ENCODE data around the gene USP22.

The USP22 gene

GRCh38 chr17:21017256-21017655, 25.6 kb downstream of the USP22 start:
- TF ChIP-seq TAF1 (IDR thresholded peaks at IDR 0.05; ENCODE audit: borderline replicate concordance, low read depth, low read length), result no peak
- no peak for TF ChIP-seq POLR2A (IDR thresholded peaks at IDR 0.05; ENCODE audit: low read depth, low read length)
- peak; percentile 17; the same call in 1 of the 2 replicates for TF ChIP-seq POLR2AphosphoS5 (IDR thresholded peaks at IDR 0.05; ENCODE audit: low read depth, low read length)
- FAIRE-seq (no peak), DNase-seq (ENCODE audit: insufficient read length) (no peak)

DNA sequence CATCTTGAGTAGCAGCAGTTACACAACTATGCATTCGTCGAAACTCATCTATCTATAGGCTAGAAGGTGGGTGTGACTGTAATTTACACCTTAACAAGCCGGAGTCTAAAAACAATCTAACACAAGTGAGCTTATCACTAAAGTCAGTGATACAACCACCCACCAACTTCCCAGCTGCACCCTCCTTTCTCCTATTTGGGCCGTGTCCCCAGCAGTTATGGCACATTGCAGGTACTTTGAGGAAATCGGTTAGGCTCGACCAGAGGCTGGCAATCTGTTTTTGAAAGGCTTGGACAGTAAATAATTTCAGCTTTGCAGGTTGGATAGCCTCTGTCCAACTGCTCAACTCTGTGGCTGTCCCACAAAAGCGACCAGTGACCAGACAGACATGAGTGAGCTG, 26.0 kb downstream of the USP22 start:
- FAIRE-seq (no peak), DNase-seq (ENCODE audit: insufficient read length) (no peak)

DNA sequence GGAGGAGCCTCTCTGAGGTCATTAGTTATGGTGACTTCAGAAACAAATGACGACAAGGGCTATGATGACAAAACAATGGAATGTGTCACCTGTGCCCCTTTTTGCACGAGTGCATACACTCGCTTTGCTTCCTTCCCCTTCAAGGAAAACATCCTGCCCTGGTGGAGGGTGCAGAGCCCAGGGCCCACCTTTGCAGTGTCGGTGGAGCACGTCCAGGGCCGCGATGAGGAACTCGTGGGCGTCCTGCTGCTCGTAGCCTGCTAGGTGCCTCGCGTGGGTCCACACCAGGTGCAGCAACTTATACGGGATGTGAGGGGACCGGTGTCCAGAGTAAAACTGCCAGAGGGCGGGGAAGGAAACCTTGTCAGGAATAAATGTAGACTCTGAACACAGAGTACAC, 27.2 kb downstream of the USP22 start:
- no peak for DNase-seq (ENCODE audit: insufficient read length)
- peak; percentile 8; the same call in 1 of the 2 replicates for TF ChIP-seq POLR2A (IDR thresholded peaks at IDR 0.05; ENCODE audit: low read depth, low read length)
- no peak for TF ChIP-seq TAF1 (IDR thresholded peaks at IDR 0.05; ENCODE audit: borderline replicate concordance, low read depth, low read length)
- no peak for FAIRE-seq

More for the DNA sequence above, 26.0 kb downstream of the USP22 start:
- TF ChIP-seq POLR2AphosphoS5 (IDR thresholded peaks at IDR 0.05; ENCODE audit: low read depth, low read length) (no peak), TAF1 (IDR thresholded peaks at IDR 0.05; ENCODE audit: borderline replicate concordance, low read depth, low read length) (no peak), POLR2A (IDR thresholded peaks at IDR 0.05; ENCODE audit: low read depth, low read length) (no peak)

- TF ChIP-seq POLR2AphosphoS5 (IDR thresholded peaks at IDR 0.05; ENCODE audit: low read depth, low read length), result no peak
- TF ChIP-seq TAF1 (IDR thresholded peaks at IDR 0.05; ENCODE audit: borderline replicate concordance, low read depth, low read length), result no peak
- TF ChIP-seq POLR2A (IDR thresholded peaks at IDR 0.05; ENCODE audit: low read depth, low read length), result no peak
- DNase-seq (ENCODE audit: insufficient read length) (no peak), FAIRE-seq (no peak)
These were observed 28.3 kb downstream of the USP22 start for GRCh38 chr17:21014498-21014897.

GRCh38 chr17:21013983-21014382, 28.8 kb downstream of the USP22 start:
- DNase-seq (ENCODE audit: insufficient read length), result no peak
- TF ChIP-seq POLR2A (IDR thresholded peaks at IDR 0.05; ENCODE audit: low read depth, low read length) (no peak), POLR2AphosphoS5 (IDR thresholded peaks at IDR 0.05; ENCODE audit: low read depth, low read length) (no peak), TAF1 (IDR thresholded peaks at IDR 0.05; ENCODE audit: borderline replicate concordance, low read depth, low read length) (no peak)
- no peak for FAIRE-seq

GRCh38 chr17:21012736-21013135, 30.1 kb downstream of the USP22 start:
- no peak for FAIRE-seq
- TF ChIP-seq POLR2AphosphoS5 (IDR thresholded peaks at IDR 0.05; ENCODE audit: low read depth, low read length) (no peak), TAF1 (IDR thresholded peaks at IDR 0.05; ENCODE audit: borderline replicate concordance, low read depth, low read length) (no peak), POLR2A (IDR thresholded peaks at IDR 0.05; ENCODE audit: low read depth, low read length) (no peak)
- no peak for DNase-seq (ENCODE audit: insufficient read length)

GRCh38 chr17:21010705-21011596, 31.9 kb downstream of the USP22 start:
- FAIRE-seq, result no peak
- DNase-seq (ENCODE audit: insufficient read length), result no peak
- no peak; the same call in 1 of the 2 replicates for TF ChIP-seq POLR2A (IDR thresholded peaks at IDR 0.05; ENCODE audit: low read depth, low read length)
- TF ChIP-seq POLR2AphosphoS5 (IDR thresholded peaks at IDR 0.05; ENCODE audit: low read depth, low read length), result no peak
- no peak for TF ChIP-seq TAF1 (IDR thresholded peaks at IDR 0.05; ENCODE audit: borderline replicate concordance, low read depth, low read length)

GRCh38 chr17:21008992-21009671, 33.7 kb downstream of the USP22 start:
- FAIRE-seq (no peak), DNase-seq (ENCODE audit: insufficient read length) (no peak)
- no peak for TF ChIP-seq POLR2AphosphoS5 (IDR thresholded peaks at IDR 0.05; ENCODE audit: low read depth, low read length)

DNA sequence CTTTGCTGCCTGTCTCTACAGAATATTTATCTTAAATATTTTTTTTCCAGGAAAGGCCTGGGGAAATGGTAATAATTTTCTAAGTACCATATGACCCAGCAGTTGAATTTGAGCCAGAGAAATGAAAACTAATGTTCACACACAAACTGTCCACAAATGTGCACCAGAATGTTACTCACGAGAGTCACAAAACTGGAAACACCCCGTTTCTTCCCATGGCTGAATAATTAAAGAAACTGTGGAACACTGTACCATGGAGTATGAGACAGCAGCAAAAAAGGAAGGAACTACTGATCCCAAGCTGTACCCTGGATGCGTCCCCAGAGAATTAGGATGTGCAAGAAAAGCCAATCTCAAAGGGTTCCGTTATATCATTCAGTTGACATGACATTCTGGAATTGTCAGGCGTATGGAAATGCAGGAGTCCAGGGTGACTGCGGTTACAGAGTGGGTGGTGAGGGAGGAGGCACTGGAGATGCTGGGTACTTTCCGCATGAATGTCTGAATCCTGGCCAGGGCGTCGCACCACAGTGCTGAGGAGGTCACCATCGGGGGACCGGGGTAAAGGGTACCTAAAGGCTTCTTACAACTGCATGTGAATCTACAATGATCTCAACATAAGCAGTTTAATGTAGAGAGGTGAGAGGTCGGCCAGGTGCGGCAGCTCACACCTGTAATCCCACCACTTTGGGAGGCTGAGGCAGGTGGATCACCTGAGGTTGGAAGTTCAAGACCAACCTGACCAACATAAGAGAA, 34.5 kb downstream of the USP22 start:
- no peak for TF ChIP-seq POLR2A (IDR thresholded peaks at IDR 0.05; ENCODE audit: low read depth, low read length)
- TF ChIP-seq POLR2AphosphoS5 (IDR thresholded peaks at IDR 0.05; ENCODE audit: low read depth, low read length), result no peak; the same call in 1 of the 2 replicates
- TF ChIP-seq TAF1 (IDR thresholded peaks at IDR 0.05; ENCODE audit: borderline replicate concordance, low read depth, low read length), result no peak
- DNase-seq (ENCODE audit: insufficient read length) (no peak), FAIRE-seq (no peak)

DNA sequence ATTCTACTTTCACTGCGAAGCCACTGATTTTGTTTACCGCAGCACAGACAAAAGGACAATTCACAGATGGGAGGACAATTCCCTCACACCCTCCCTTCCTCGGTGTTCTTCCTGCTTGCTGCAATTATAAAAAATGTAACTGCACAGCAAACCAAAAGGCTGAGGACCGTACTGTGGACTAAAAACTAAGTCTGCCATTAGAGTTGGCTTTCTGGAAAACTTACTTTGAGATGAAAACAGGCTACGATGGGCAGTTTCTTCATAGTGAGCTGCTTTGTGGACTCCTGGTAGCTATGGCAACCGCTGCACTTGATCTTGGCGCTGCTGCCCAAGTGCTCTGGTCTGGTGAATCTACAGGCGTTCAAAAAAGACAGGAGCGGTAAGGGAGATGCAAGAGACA, 35.2 kb downstream of the USP22 start:
- FAIRE-seq (no peak), DNase-seq (ENCODE audit: insufficient read length) (no peak)
- no peak for TF ChIP-seq TAF1 (IDR thresholded peaks at IDR 0.05; ENCODE audit: borderline replicate concordance, low read depth, low read length)
- TF ChIP-seq POLR2AphosphoS5 (IDR thresholded peaks at IDR 0.05; ENCODE audit: low read depth, low read length), result no peak
- no peak for TF ChIP-seq POLR2A (IDR thresholded peaks at IDR 0.05; ENCODE audit: low read depth, low read length)

DNA sequence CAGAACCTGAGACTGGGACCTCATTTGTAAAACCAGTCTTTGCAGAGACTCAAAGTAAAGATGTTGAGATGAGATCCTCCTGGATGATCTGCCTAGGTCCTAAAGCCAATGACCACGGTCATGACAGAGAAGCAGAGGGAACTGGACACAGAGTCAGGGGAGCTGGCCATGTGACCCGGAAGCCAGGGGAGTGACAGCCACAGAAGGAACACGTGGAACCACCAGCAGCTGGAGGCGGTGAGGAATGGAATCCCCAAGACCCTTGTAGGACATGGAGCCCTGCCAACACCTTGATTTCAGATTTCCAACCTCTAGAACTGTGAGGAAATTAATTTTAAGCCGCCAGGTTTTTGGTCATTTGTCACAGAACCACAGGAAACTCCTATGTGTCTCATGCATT, 37.0 kb downstream of the USP22 start:
- FAIRE-seq (no peak), DNase-seq (ENCODE audit: insufficient read length) (no peak)
- TF ChIP-seq POLR2A (IDR thresholded peaks at IDR 0.05; ENCODE audit: low read depth, low read length), result peak; percentile 24; the same call in 1 of the 2 replicates
- no peak for TF ChIP-seq TAF1 (IDR thresholded peaks at IDR 0.05; ENCODE audit: borderline replicate concordance, low read depth, low read length)
- no peak; the same call in 1 of the 2 replicates for TF ChIP-seq POLR2AphosphoS5 (IDR thresholded peaks at IDR 0.05; ENCODE audit: low read depth, low read length)

Data from GM12892 (cell line).